HG03575 (cell line): Measurements from ENCODE around the gene ELF5.

Experiments
- ATAC-seq: cut with Tn5 transposase; IDR thresholded peaks from one replicate; pipeline ENCODE4 v1.9.1; 2021; ENCODE audit not compliant: unreplicated experiment, insufficient number of reproducible peaks, low FRiP score; ENCODE audit errors: extremely low read depth

ELF5 gene

DNA sequence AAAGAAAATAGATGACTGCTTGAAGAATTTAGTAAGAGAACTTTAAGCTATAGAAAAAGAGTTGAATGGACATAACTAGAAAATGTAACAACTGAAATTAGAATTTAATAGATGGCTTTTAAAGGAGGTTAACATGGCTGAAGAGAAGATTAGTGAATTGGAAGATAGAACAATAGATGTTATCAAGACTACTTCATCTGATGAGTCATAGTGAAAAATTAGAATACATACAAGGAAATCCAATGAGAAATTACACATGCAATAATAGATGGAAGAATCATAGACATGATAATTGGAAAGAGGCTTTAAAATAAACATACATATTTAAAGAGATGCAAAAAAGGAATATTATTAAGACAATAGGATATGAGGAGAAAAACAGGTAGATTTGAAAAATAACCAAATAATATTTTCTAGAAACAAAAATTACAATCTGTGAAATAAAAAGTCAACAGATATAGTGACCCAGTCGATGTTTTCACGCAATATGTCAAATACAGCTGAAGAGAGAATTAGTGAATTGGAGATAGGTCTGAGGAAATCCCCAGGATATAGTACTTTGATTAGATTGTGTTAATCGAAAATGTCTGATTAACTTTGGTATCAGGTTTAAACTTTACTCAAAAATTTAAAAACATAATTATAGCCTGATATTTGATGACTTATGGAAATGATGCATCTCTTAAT, 46.6 kb downstream of the ELF5 start:
- ATAC-seq, result no peak

DNA sequence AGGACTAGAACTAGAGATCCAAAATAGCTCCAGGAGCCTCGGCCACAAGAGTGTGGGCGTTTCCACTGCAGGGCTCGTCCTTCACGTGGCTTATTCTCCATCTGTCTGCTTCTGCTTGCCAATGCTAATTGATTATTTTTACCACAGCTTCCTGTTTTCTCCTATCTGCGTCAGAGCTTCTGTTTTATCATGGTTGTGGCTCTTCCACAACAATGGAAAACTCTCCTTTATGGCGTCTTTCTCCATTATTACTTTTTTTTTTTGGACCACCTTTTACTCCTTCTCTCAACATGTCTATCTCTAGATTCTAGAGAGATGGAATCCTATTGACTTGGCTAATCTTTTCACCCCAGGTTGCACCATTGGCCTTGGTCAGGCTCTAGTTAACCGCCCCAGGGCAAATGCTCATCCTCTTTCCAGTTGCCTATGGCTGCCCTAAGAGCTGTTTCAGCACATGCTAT, 49.0 kb downstream of the ELF5 start:
- ATAC-seq, result no peak

DNA sequence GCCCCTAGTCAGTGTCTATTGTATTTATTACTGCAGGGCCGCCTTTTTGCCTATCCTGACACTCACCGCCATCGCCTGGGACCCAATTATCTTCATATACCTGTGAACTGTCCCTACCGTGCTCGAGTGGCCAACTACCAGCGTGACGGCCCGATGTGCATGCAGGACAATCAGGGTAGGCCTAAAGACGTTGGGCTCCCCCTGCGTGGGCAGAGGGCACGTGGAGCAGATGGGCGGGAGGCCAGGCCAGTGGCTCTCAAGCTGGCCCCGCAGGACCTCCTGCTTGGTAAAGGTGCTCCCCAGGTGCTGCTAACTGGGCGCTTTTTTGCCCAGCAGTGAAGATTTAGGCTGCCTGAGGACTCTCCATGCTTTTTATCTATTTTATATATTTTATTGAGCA, 52.4 kb downstream of the ELF5 start:
- no peak for ATAC-seq

DNA sequence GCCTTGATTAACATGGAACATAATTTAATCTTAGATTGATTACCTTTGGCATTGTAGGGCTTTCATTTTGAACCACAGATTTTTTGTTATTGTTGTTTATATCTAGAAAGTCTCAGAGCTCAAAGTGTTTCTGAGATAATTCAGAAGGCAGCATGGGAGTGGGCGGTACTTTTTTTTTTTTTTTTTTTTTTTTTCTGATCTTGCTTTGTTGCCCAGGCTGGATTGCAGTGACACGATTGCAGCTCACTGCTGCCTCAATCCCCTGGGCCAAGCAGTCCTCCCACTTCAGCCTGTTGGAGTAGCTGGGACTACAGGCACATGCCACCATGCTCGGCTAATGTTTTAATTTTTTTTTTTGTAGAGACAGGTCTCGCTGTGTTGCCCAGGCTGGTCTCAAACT, 53.3 kb downstream of the ELF5 start:
- ATAC-seq, result no peak

DNA sequence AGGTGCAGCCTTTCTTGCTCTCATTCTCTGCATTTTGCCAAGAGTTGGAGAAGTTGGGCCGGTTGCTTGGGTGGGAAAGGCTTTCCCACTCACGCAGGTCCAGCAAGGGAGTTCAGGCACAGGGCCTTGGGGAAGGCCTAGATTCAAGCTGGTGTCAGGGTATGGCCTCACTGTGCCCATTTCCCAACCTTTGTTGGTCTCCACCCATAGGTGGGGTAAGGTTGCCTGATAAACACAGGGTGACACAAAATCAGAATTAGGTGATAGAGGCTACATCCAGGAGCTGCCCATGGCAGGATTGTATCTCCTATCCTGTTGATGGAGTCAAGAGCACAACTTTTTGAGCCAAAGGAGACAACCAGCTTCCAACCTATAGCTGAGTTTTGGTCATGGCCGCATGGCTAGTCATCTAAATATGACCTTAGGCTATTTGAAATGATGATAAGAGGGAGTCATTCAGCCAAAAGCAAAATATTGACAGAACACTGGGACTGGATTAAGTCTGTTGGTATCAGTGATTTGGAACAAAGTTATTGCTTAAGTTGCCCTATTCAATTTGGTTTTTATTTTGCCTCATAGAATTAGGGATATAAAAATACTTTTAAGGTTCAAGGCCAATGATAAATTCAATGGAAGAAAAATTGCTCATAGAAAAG, 54.0 kb downstream of the ELF5 start:
- no peak for ATAC-seq

DNA sequence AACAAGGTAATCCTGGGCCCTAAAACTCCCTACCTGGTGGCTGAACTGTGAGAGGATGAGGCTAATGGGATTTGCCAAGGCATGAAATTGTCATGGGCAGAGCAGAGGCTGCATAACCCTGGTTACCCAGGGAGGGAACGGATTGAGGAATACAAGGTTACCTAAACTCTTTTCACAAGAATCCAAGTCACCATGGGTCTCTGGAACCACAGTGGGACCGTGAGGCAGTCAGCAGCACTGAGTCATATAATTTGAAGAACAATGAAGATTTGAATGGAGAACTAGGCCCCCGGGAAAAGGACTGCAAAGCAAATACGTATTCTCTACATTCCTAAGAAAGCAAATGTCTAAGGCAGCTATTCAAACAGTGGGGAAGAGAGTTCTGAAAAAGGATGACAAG, 55.1 kb downstream of the ELF5 start:
- no peak for ATAC-seq

DNA sequence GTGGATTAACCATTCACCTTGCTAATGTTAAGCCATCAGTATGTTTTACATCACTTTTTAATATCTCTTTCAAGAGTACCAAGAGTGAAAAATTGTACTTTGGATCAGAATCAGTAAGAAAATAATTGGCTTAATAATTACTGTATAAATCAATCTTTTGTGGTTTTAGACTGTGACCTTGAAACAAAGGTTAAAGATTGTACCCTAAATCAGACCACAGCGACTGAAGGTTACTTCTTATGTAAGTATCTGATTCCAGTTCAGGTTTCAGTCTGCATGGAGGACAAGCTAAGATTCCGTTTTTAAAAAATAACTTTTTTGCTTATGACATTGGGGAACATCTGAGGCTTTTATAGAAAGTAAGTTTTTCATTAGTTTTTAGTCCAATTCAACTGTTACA, 56.0 kb downstream of the ELF5 start:
- no peak for ATAC-seq

DNA sequence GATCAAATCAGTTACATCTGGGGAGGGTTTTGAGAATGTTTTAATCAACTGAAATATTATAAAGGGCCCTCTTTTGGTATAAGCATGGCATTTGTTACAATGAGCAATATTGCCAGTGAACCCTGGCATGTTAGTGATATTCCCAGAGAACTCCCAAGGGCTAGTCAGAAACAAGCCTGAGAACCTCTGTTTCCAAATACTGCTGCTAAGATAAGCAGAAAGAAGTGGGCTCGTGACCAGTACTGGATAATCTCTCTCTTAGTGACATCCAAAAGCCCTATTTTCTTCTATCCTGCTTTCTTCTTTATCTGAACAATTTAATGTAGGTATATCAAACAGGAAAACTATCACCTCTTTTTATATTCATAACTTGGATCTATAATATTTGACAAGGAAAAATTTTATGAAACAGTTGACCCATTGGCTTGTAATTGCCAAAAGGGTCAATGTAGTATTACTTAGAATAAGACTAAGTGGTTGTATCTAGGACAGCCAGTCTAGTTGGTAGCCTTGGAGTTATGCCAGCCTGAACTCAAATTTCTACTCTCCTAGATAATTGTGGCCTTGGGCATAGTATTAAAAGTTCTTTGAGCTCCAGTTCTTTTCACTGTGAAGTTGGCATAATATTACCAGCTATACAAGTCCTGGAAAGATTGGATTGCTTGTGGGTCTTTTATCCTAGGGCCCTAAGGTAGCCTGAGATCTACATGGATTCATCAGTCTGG, 59.1 kb downstream of the ELF5 start:
- ATAC-seq, result no peak

DNA sequence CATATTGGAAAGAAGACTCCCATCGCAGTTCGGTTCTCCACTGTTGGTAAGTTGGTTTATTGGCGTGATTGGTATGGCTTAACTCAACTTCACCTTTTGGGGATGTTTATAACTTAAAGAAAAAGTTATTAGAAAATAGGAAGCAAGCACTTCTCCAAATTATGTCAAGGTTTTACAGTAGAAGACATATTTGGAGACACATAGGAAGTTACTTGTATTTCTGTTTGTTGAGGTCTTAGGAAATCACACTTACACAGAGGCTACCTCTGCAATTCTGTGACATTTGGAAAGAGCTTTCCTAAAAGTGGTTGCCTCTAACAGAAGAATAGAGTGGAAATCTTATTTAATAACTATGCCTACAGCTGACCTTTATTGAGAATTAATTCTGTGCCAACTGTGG, 62.5 kb downstream of the ELF5 start:
- ATAC-seq, result no peak

DNA sequence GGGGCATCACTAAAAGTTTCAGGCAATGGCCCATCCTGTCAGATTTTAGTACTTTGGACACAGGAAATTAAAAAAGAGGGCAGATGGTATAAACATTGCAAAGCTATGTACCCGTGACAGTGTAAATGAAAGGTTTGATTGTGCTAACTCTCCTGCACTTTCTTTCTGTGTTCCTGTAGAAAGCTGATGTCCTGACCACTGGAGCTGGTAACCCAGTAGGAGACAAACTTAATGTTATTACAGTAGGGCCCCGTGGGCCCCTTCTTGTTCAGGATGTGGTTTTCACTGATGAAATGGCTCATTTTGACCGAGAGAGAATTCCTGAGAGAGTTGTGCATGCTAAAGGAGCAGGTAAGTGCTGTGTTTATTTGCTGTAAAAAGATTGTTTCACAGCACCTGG, 64.6 kb downstream of the ELF5 start:
- no peak for ATAC-seq

DNA sequence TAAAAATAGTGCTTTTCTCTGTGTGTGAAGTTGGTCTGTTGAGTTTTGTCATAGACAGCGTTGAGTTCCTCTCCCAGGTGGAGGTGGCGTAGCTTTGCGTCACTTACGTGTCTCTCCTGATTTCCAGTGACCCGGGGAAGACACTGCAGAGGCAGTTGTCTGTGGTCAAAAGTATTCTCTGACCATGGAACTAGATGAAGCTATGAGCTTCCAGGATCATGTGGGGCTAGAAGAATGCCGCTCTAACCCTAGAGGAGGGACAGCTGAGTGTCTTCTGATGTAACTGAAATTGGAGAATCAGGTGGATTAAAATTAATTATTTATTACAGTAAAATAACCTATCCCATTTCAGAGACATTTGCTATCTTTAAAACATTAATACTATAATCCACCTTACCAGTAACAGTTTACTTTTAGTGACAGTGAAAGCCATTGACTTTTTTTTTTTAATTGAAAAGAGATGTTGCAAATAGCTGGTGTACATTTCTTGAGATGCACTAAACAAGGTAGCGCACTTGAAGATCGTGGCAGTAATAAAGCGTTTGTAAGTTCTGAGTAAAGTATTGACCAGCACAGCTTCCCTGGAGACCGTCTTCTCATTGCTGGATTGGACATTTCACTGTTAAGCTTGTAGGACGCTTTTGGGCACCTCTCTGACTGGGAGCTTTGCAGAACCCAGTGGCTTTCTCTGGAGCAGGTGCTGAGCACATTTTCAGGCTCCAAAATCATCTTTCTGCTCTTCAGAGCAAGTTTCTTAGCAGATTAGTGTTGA, 65.2 kb downstream of the ELF5 start:
- ATAC-seq, result no peak

DNA sequence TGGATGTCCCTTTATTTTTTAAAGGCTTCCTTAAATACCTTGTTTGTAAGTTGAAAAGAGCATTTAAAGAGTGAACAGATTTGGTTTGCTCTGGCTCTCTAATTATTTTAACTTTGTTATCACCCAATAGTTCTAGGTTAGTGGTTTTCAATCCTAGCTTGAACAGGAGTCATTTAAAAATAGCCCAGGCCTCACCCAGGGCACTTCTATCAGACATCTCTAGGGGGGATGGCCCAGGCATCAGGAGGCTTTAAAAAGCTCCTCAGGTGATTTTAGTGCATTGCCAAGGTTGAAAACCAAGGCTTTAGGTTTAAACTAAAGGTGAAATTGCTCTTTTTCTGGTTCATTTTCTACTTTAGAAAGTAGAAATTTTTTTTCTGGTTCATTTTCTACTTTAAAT, 66.5 kb downstream of the ELF5 start:
- ATAC-seq, result no peak

DNA sequence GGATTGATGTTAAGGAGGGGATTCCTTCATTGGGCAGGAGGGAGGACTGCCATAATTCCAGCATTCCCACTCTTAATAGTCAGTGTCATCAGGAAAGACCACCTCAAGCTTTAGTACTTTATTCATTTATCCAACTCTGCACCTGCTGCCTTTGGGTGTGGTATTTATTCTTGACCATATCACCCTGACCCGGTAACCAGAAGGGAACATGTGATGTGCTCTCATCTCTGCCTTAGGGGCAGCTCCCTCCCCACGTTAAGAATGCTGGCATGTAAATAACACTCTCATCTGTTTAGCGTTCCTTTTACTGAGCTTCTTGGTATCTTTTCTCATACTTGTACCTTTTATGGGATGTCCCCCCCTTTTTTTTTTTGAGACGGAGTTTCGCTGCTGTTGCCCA, 67.2 kb downstream of the ELF5 start:
- no peak for ATAC-seq

DNA sequence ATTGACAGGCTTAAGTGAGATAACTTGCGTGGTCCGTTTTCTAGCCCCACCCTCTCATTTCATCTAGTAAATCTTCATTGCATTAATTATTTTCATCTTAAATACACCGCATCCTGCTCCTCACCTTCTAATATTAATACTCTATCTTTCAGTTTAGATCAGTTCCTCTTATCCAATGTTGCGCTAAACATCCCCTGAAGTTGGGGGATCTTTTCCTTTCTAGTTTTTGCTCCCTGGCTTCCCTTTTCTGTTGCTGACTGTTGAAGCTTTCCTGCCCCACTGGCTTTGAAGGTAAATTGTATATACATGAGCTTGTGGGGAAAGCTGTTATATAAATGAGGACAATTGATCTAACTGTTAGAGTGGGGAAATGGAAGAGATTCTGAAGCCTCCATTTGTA, 67.6 kb downstream of the ELF5 start:
- ATAC-seq, result no peak

DNA sequence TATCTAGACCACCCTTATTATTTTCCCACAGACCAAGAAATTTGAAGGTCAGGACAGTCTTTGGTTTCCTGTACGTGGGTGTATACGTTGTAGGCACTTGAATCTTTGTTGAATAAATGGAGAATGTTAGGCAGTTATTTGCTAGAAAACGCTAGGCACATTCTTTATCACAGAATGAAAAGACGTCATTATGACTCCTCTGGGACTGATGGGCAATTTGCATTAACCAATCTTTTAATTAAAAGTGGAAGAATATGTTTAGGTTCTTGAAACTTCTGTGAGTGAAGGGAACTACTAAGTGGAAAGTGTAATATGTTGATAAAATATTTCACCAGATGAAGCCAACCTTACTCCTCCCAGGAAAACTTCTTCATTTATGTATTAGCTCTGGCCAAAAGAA, 69.2 kb downstream of the ELF5 start:
- no peak for ATAC-seq

DNA sequence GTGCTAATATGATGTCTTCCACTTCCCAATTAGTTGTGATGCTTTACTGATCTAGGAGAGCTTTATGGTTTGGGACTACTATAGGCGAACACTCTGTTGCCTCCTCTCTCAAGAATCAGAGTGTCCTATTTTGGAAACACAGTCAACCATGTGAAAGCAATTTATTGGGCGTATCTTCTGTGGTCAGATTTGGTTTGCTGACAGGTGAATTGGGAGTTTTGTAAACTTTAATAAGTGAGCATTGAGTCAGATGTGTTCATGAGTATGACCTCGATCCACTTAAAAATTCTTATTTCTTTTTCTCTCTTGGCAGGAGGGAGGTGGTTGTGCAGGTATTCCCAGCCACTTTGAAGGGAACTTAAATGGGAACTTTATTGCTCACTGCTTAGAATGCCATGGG, 70.5 kb downstream of the ELF5 start:
- ATAC-seq, result no peak

DNA sequence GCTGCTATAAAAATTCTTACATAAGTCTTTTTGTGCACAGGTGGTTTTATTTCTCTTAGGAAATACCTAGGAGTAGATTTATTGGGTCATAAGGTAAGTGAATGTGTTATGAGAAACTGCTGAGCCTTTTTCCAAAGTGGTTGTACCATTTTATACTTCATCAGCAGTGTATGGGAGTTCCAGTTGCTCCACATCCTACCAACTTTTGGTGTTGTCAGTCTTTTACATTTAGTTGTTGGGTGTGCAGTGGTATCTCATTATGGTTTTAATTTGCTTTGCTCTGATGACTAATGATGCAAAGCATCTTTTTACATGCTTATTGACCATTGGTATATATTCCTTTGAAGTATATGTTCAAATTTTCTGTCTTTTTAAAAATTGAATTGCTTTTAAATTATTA, 71.8 kb downstream of the ELF5 start:
- ATAC-seq, result no peak

DNA sequence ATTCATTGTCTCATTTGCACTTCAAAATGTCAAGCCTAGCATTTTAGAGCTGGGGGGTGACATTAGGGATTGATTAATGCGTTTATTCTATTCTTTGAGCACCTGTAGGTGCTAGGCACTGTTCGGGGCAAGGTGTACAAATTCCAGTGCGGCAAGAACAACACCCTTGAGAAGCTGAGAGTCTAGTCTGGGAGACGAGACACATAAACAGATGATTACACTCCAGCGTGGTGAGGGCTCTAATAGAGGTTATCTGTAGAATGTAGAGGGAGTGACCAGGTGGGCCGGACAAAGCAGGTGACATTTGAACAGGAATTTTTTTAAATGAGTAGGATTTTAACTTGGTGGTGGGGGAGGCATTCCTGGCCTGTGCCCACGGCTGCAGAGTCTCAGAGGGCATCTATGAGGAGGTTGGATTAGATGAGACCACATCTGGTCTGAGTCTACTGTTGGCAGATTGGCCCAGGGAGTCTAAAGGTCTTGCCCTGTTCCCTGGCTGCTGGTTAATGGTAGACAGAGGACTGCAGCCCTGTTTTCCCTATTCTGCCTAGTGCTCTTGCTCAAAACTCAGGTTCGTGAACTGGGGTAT, 73.9 kb downstream of the ELF5 start:
- no peak for ATAC-seq
